Hematopoietic multipotent progenitor cell treated with erythropoietin and hydrocortisone succinate and interleukin-3 and kit ligand, for 17 days (in vitro differentiated cells): ENCODE results near the gene MON1B.
"Not testable (repeated sequence)": the region's sequence is repeated elsewhere in the genome, so short reads cannot be mapped to it uniquely, and the experiment has no call there.

ENCODE experiments used
- DNase-seq: peaks from one replicate; pipeline ENCODE4 v3.0.0-alpha.2; 2015; ENCODE audit warnings: low spot score

Gene MON1B

GRCh38 chr16:77197747-77198146, 6.8 kb downstream of the MON1B start:
- DNase-seq = no peak

- DNase-seq = no peak
These were observed 8.2 kb downstream of the MON1B start, which contains the start of gene SYCE1L for GRCh38 chr16:77199211-77199610. TSS of gene SYCE1L (plus strand) at chr16:77199408. CDS start at chr16:77199452, 44 bp downstream.

GRCh38 chr16:77206533-77206932, 15.5 kb downstream of the MON1B start:
- DNase-seq = no peak

GRCh38 chr16:77207030-77207429, 16.0 kb downstream of the MON1B start:
- DNase-seq = no peak

GRCh38 chr16:77208382-77208781, 17.4 kb downstream of the MON1B start:
- DNase-seq = no peak

GRCh38 chr16:77211880-77212740, 21.1 kb downstream of the MON1B start:
- DNase-seq = no peak

- DNase-seq = no peak
These were observed 22.0 kb downstream of the MON1B start for GRCh38 chr16:77212741-77213541.

- DNase-seq = no peak
These were observed 22.6 kb downstream of the MON1B start for GRCh38 chr16:77213542-77214106.

- DNase-seq = no peak
These were observed 23.6 kb downstream of the MON1B start for GRCh38 chr16:77214411-77215138.

GRCh38 chr16:77219437-77219836, 28.4 kb downstream of the MON1B start:
- DNase-seq = no peak

- no peak for DNase-seq
These were observed 29.4 kb downstream of the MON1B start for GRCh38 chr16:77220427-77220826.

GRCh38 chr16:77221482-77221881, 30.5 kb downstream of the MON1B start:
- no peak for DNase-seq

GRCh38 chr16:77223184-77223583, 32.2 kb downstream of the MON1B start:
- DNase-seq = peak; percentile 10

GRCh38 chr16:77225182-77225581, 34.2 kb downstream of the MON1B start:
- DNase-seq = no peak

GRCh38 chr16:77227745-77228144, 36.8 kb downstream of the MON1B start:
- DNase-seq = no peak

GRCh38 chr16:77231047-77231446, 40.1 kb downstream of the MON1B start:
- no peak for DNase-seq

- no peak for DNase-seq
These were observed 43.0 kb downstream of the MON1B start for GRCh38 chr16:77233799-77234519.

GRCh38 chr16:77234611-77235010, 43.6 kb downstream of the MON1B start:
- no peak for DNase-seq

GRCh38 chr16:77236063-77236511, 45.1 kb downstream of the MON1B start:
- peak; percentile 77 for DNase-seq

- DNase-seq = no peak
These were observed 47.6 kb downstream of the MON1B start for GRCh38 chr16:77238593-77238992.

GRCh38 chr16:77242471-77242870, 51.5 kb downstream of the MON1B start:
- not testable (repeated sequence) for DNase-seq
